ENCODE results near the gene MASP1. TPM values are rescaled to one million over a fixed set of nuclear protein-coding genes. Genes with fewer than 3 reads are reported as not detected.

MASP1 gene
- total RNA-seq, 5 donors from 2014 or later (not counting 1 experiment from before 2014, with no cell fraction given): 0.38 TPM; not detected in 4

- H3K27ac Mint-ChIP-seq: no peak overlapping the region
- no peaks in the 10 kb centered on the region for H3K36me3 ChIP-seq (ENCODE audit: control insufficient read depth in 2 of 2, extremely low read depth in 1 of 2, insufficient read depth in 1 of 2, low read length in 1 of 2)
- no peak overlapping the region for H3K27ac ChIP-seq (ENCODE audit: low read length)
- DNase-seq: no peak
- ChIA-PET CTCF (no interaction called here), POLR2A (no interaction called here)
- no CpG with 5 or more reads among the region's 2 CpGs for WGBS (ENCODE audit: insufficient coverage)
- H3K4me3 ChIP-seq (ENCODE audit: control insufficient read depth in 1 of 2, extremely low read depth in 1 of 2, low read length in 1 of 2): no peak overlapping the region
- H3K36me3 Mint-ChIP-seq: no peaks in the 10 kb centered on the region
- no peaks in the 10 kb centered on the region for H3K4me1 Mint-ChIP-seq
- no peak for ATAC-seq (replicated peaks in 1 of 4)
- H3K27me3 ChIP-seq (replicated peaks in 1 of 2; ENCODE audit: control insufficient read depth in 2 of 2, extremely low read depth in 1 of 2, insufficient read depth in 2 of 2, low read length in 1 of 2): peaks cover 0 to 3% of the 10 kb centered on the region in 2 experiments
- H3K4me3 Mint-ChIP-seq: no peak overlapping the region
- peaks cover 0 to 5% (median 0%) of the 10 kb centered on the region in 3 donors for H3K9me3 Mint-ChIP-seq
- H3K9me3 ChIP-seq: no peaks in the 10 kb centered on the region
- no peaks in the 10 kb centered on the region for H3K4me1 ChIP-seq (ENCODE audit: control insufficient read depth in 1 of 2, extremely low read depth in 1 of 2, insufficient read depth in 2 of 2, low read length in 2 of 2)
- peaks cover 3 to 15% of the 10 kb centered on the region in 2 donors for H3K27me3 Mint-ChIP-seq
Observed at GRCh38 chr3:187296911-187297310, 5.4 kb upstream of the MASP1 start.

GRCh38 chr3:187296058-187296457, 4.5 kb upstream of the MASP1 start:
- no peak overlapping the region for H3K27ac Mint-ChIP-seq
- Histone ChIP-seq H3K36me3 (ENCODE audit: control insufficient read depth in 2 of 2, extremely low read depth in 1 of 2, insufficient read depth in 1 of 2, low read length in 1 of 2) (no peaks in the 10 kb centered on the region), H3K4me1 (ENCODE audit: control insufficient read depth in 1 of 2, extremely low read depth in 1 of 2, insufficient read depth in 2 of 2, low read length in 2 of 2) (no peaks in the 10 kb centered on the region), H3K9me3 (no peaks in the 10 kb centered on the region), H3K27ac (ENCODE audit: low read length) (no peak overlapping the region), H3K4me3 (ENCODE audit: control insufficient read depth in 1 of 2, extremely low read depth in 1 of 2, low read length in 1 of 2) (no peak overlapping the region), H3K27me3 (replicated peaks in 1 of 2; ENCODE audit: control insufficient read depth in 2 of 2, extremely low read depth in 1 of 2, insufficient read depth in 2 of 2, low read length in 1 of 2) (peaks cover 0 to 10% of the 10 kb centered on the region in 2 experiments)
- ATAC-seq (replicated peaks in 1 of 4) (no peak), DNase-seq (no peak)
- ChIA-PET CTCF (no interaction called here), POLR2A (no interaction called here)
- 73% methylated on average over 3 of the region's 3 CpGs for WGBS (ENCODE audit: insufficient coverage)
- H3K36me3 Mint-ChIP-seq: no peaks in the 10 kb centered on the region
- no peaks in the 10 kb centered on the region for H3K4me1 Mint-ChIP-seq
- no peaks in the 10 kb centered on the region for H3K9me3 Mint-ChIP-seq
- peaks cover 6 to 16% of the 10 kb centered on the region in 2 donors for H3K27me3 Mint-ChIP-seq
- no peak overlapping the region for H3K4me3 Mint-ChIP-seq

- Histone ChIP-seq H3K4me1 (ENCODE audit: control insufficient read depth in 1 of 2, extremely low read depth in 1 of 2, insufficient read depth in 2 of 2, low read length in 2 of 2) (no peaks in the 10 kb centered on the region), H3K27me3 (replicated peaks in 1 of 2; ENCODE audit: control insufficient read depth in 2 of 2, extremely low read depth in 1 of 2, insufficient read depth in 2 of 2, low read length in 1 of 2) (peaks cover 0 to 10% of the 10 kb centered on the region in 2 experiments), H3K36me3 (ENCODE audit: control insufficient read depth in 2 of 2, extremely low read depth in 1 of 2, insufficient read depth in 1 of 2, low read length in 1 of 2) (no peaks in the 10 kb centered on the region), H3K9me3 (no peaks in the 10 kb centered on the region), H3K4me3 (ENCODE audit: control insufficient read depth in 1 of 2, extremely low read depth in 1 of 2, low read length in 1 of 2) (no peak overlapping the region), H3K27ac (ENCODE audit: low read length) (no peak overlapping the region)
- ATAC-seq (replicated peaks in 1 of 4) (no peak), DNase-seq (no peak)
- no CpG with 5 or more reads among the region's 6 CpGs for WGBS (ENCODE audit: insufficient coverage)
- CTCF ChIA-PET: no interaction called here
- POLR2A ChIA-PET: no interaction called here
- Mint-ChIP-seq H3K9me3 (no peaks in the 10 kb centered on the region), H3K27ac (no peak overlapping the region), H3K36me3 (no peaks in the 10 kb centered on the region), H3K4me1 (no peaks in the 10 kb centered on the region), H3K27me3 (peaks cover 6 to 18% of the 10 kb centered on the region in 2 donors), H3K4me3 (no peak overlapping the region)
Observed at GRCh38 chr3:187295316-187296034, 3.9 kb upstream of the MASP1 start.

GRCh38 chr3:187293516-187294430, 2.2 kb upstream of the MASP1 start:
- H3K27me3 Mint-ChIP-seq: peaks cover 12 to 27% of the 10 kb centered on the region in 2 donors
- DNase-seq (no peak), ATAC-seq (replicated peaks in 1 of 4) (no peak)
- Histone ChIP-seq H3K4me1 (ENCODE audit: control insufficient read depth in 1 of 2, extremely low read depth in 1 of 2, insufficient read depth in 2 of 2, low read length in 2 of 2) (no peaks in the 10 kb centered on the region), H3K27me3 (replicated peaks in 1 of 2; ENCODE audit: control insufficient read depth in 2 of 2, extremely low read depth in 1 of 2, insufficient read depth in 2 of 2, low read length in 1 of 2) (peaks cover 0 to 10% of the 10 kb centered on the region in 2 experiments), H3K36me3 (ENCODE audit: control insufficient read depth in 2 of 2, extremely low read depth in 1 of 2, insufficient read depth in 1 of 2, low read length in 1 of 2) (no peaks in the 10 kb centered on the region), H3K4me3 (ENCODE audit: control insufficient read depth in 1 of 2, extremely low read depth in 1 of 2, low read length in 1 of 2) (no peak overlapping the region), H3K9me3 (no peaks in the 10 kb centered on the region), H3K27ac (ENCODE audit: low read length) (no peak overlapping the region)
- H3K9me3 Mint-ChIP-seq: no peaks in the 10 kb centered on the region
- WGBS (ENCODE audit: insufficient coverage): 55% methylated on average over 4 of the region's 9 CpGs
- H3K4me1 Mint-ChIP-seq: no peaks in the 10 kb centered on the region
- H3K27ac Mint-ChIP-seq: no peak overlapping the region
- no peak overlapping the region for H3K4me3 Mint-ChIP-seq
- ChIA-PET POLR2A (no interaction called here), CTCF (no interaction called here)
- no peaks in the 10 kb centered on the region for H3K36me3 Mint-ChIP-seq

- ATAC-seq (replicated peaks in 1 of 4) (no peak), DNase-seq (no peak)
- WGBS (ENCODE audit: insufficient coverage): 100% methylated on average over 3 of the region's 5 CpGs
- POLR2A ChIA-PET: no interaction called here
- Histone ChIP-seq H3K4me3 (ENCODE audit: control insufficient read depth in 1 of 2, extremely low read depth in 1 of 2, low read length in 1 of 2) (no peak overlapping the region), H3K27ac (ENCODE audit: low read length) (no peak overlapping the region), H3K36me3 (ENCODE audit: control insufficient read depth in 2 of 2, extremely low read depth in 1 of 2, insufficient read depth in 1 of 2, low read length in 1 of 2) (no peaks in the 10 kb centered on the region), H3K9me3 (no peaks in the 10 kb centered on the region), H3K27me3 (replicated peaks in 1 of 2; ENCODE audit: control insufficient read depth in 2 of 2, extremely low read depth in 1 of 2, insufficient read depth in 2 of 2, low read length in 1 of 2) (peaks cover 0 to 15% of the 10 kb centered on the region in 2 experiments), H3K4me1 (ENCODE audit: control insufficient read depth in 1 of 2, extremely low read depth in 1 of 2, insufficient read depth in 2 of 2, low read length in 2 of 2) (no peaks in the 10 kb centered on the region)
- CTCF ChIA-PET: no interaction called here
- Mint-ChIP-seq H3K27ac (no peak overlapping the region), H3K9me3 (no peaks in the 10 kb centered on the region), H3K36me3 (no peaks in the 10 kb centered on the region), H3K4me1 (no peaks in the 10 kb centered on the region), H3K4me3 (no peak overlapping the region), H3K27me3 (peaks cover 17 to 24% of the 10 kb centered on the region in 2 donors)
Observed at GRCh38 chr3:187292631-187293515, 1.3 kb upstream of the MASP1 start.

- WGBS (ENCODE audit: insufficient coverage): 89% methylated on average over 6 of the region's 9 CpGs
- no peak for DNase-seq
- no peaks in the 10 kb centered on the region for H3K4me1 Mint-ChIP-seq
- H3K27me3 Mint-ChIP-seq: peaks cover 18 to 26% of the 10 kb centered on the region in 2 donors
- no peaks in the 10 kb centered on the region for H3K9me3 Mint-ChIP-seq
- CTCF ChIA-PET: no interaction called here
- Histone ChIP-seq H3K27me3 (replicated peaks in 1 of 2; ENCODE audit: control insufficient read depth in 2 of 2, extremely low read depth in 1 of 2, insufficient read depth in 2 of 2, low read length in 1 of 2) (peaks cover 0 to 15% of the 10 kb centered on the region in 2 experiments), H3K4me3 (ENCODE audit: control insufficient read depth in 1 of 2, extremely low read depth in 1 of 2, low read length in 1 of 2) (no peak overlapping the region), H3K9me3 (no peaks in the 10 kb centered on the region), H3K27ac (ENCODE audit: low read length) (no peak overlapping the region), H3K36me3 (ENCODE audit: control insufficient read depth in 2 of 2, extremely low read depth in 1 of 2, insufficient read depth in 1 of 2, low read length in 1 of 2) (no peaks in the 10 kb centered on the region), H3K4me1 (ENCODE audit: control insufficient read depth in 1 of 2, extremely low read depth in 1 of 2, insufficient read depth in 2 of 2, low read length in 2 of 2) (no peaks in the 10 kb centered on the region)
- no peak for ATAC-seq (replicated peaks in 1 of 4)
- POLR2A ChIA-PET: no interaction called here
- H3K27ac Mint-ChIP-seq: no peak overlapping the region
- H3K36me3 Mint-ChIP-seq: no peaks in the 10 kb centered on the region
- H3K4me3 Mint-ChIP-seq: no peak overlapping the region
Observed at GRCh38 chr3:187292181-187292580, 644 bp upstream of the MASP1 start.
